SK-N-MC (cell line): ENCODE results near the gene CHRNB1.

Source experiments
- EZH2 ChIP-seq: fragments of 200-600 bp; sonication (generic); IDR thresholded peaks from one replicate; pipeline ENCODE4 v1.6.1; 2017; ENCODE audit warnings: antibody characterized with exemption
- FOXP2 ChIP-seq: optimal IDR thresholded peaks from 2 replicates; pipeline ENCODE3; 2011; ENCODE audit warnings: mild to moderate bottlenecking, moderate library complexity; ENCODE audit not compliant: insufficient read depth; ENCODE audit errors: extremely low read length, control extremely low read depth
- POLR2AphosphoS5 ChIP-seq: IDR thresholded peaks from 2 replicates; pipeline ENCODE4 v1.6.1; 2012; ENCODE audit warnings: mild to moderate bottlenecking, low read depth, low read length, borderline replicate concordance

GRCh38 chr17:7432296-7432695, 12.6 kb upstream of the CHRNB1 start:
- no peak for TF ChIP-seq EZH2
- TF ChIP-seq POLR2AphosphoS5, result no peak
- no peak for TF ChIP-seq FOXP2
